Fibroblast of villous mesenchyme (primary cell): ENCODE results near the gene BRWD1. TPM values are rescaled to one million over a fixed set of nuclear protein-coding genes. Genes with fewer than 3 reads are reported as not detected.

Experiments used
- DNase-seq: peaks from one replicate; pipeline ENCODE4 v3.0.0-alpha.2; 2010; ENCODE audit warnings: low read depth
- H3K4me3 ChIP-seq: 2 replicates; pipeline ENCODE4 v1.5.1; 2011; ENCODE audit warnings: low read depth, mild to moderate bottlenecking, low read length
- CTCF ChIP-seq: IDR thresholded peaks from 2 replicates; pipeline ENCODE4 v1.5.1; 2012; ENCODE audit warnings: low read depth, mild to moderate bottlenecking, low read length; ENCODE audit not compliant: insufficient read depth
- total RNA-seq: library from RNA; depleted of rRNA; stranded (reverse); fragments of >200 nt; gene quantifications from 2 replicates; pipeline ENCODE4 v1.2.3, GENCODE V29; 2012

BRWD1 gene
- total RNA-seq, 1 donor: 75.6 TPM

GRCh38 chr21:39185157-39185556, 128.3 kb downstream of the BRWD1 start:
- DNase-seq: no peak
- no peak overlapping the region for H3K4me3 ChIP-seq
- no peak for TF ChIP-seq CTCF

- TF ChIP-seq CTCF: no peak
- peak overlapping the region; percentile 90 for H3K4me3 ChIP-seq
- peak; percentile 21 for DNase-seq
These were observed 129.1 kb downstream of the BRWD1 start for GRCh38 chr21:39184050-39184980.

GRCh38 chr21:39183272-39184049, 130.0 kb downstream of the BRWD1 start, which contains the start of gene PSMG1:
TSS of gene PSMG1 (minus strand) at chr21:39183451. CDS start at chr21:39183385, 66 bp downstream.
- DNase-seq: peak; percentile 95
- peak within 1 kb of the TSS; percentile 90 for H3K4me3 ChIP-seq
- TF ChIP-seq CTCF: no peak

GRCh38 chr21:39182484-39183271, 130.8 kb downstream of the BRWD1 start:
- H3K4me3 ChIP-seq: peak overlapping the region; percentile 90
- peak; percentile 47 for DNase-seq
- TF ChIP-seq CTCF: no peak

- DNase-seq: peak; percentile 23
- peak overlapping the region; percentile 90 for H3K4me3 ChIP-seq
- TF ChIP-seq CTCF: no peak
These were observed 131.4 kb downstream of the BRWD1 start for GRCh38 chr21:39182016-39182415.

GRCh38 chr21:39181205-39181818, 132.1 kb downstream of the BRWD1 start:
- TF ChIP-seq CTCF: no peak
- H3K4me3 ChIP-seq: peak overlapping the region; percentile 90
- DNase-seq: no peak
